Measurements from ENCODE around the gene ZNF580. TPM values are rescaled to one million over a fixed set of nuclear protein-coding genes. Genes with fewer than 3 reads are reported as not detected.
A peak's percentile ranks its signal among the peaks of the same experiment; 100 is the strongest.

ZNF580 gene
- total and polyA plus RNA-seq, 2 of the 8 experiments (the other 6 are each of a cell fraction or from before 2014, with no cell fraction given): 12.0 to 24.6 TPM

DNA sequence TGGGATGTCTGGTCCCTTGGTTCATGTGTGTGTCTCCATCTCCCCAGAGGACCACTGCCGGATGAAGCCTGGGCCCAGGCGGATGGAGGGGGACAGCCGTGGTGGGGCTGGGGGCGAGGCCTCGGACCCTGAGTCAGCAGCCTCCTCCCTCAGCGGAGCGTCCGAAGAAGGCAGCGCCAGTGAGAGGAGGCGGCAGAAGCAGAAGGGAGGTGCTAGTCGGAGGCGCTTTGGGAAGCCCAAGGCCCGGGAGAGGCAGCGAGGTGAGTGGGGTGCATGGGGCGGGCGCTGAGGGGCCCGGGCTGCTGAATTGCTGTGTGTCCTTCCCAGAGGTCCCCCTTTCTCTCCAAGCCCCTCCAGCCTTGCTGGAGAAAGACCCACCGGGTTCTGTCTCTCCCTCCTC, 10.4 kb downstream of the ZNF580 start:
- Histone ChIP-seq H3K18ac (ENCODE audit: extremely low read depth, low read length) (no peak overlapping the region), H3K79me1 (ENCODE audit: low read depth, low read length) (peaks cover 2% of the 10 kb centered on the region; the same call in 1 of the 2 replicates), H3K9ac (replicated peaks in 1 of 4; ENCODE audit: extremely low read depth in 1 of 4, low read depth in 3 of 4, low read length in 3 of 4) (no peak overlapping the region), H2AFZ (ENCODE audit: low read length) (no peak overlapping the region), H3K36me3 (ENCODE audit: control insufficient read depth in 2 of 4, insufficient read depth in 4 of 4, low read length in 3 of 4) (0 out of 8 replicates have a peak, but pooled peaks cover 0 to 3% (median 0%) of the 10 kb centered on the region in 4 experiments), H3K4ac (replicated peaks; ENCODE audit: insufficient read length, low read depth, low read length) (no peak overlapping the region), H3K4me3 (ENCODE audit: extremely low read depth in 1 of 4, insufficient read depth in 2 of 4, low read depth in 3 of 4, low read length in 4 of 4) (no peak overlapping the region), H2BK120ac (replicated peaks; ENCODE audit: low read depth, low read length) (no peak overlapping the region), H4K5ac (ENCODE audit: insufficient read length, low read depth, low read length) (no peak overlapping the region), H3K4me2 (ENCODE audit: insufficient read depth in 1 of 2, low read depth in 2 of 2, low read length in 2 of 2) (no peak overlapping the region; a peak in 1 of 4 replicates), H3K4me1 (replicated peaks in 1 of 4; ENCODE audit: control insufficient read depth in 3 of 4, insufficient read depth in 4 of 4, low read length in 3 of 4) (peaks cover 0 to 8% (median 3%) of the 10 kb centered on the region in 4 experiments; a peak in 5 of 7 replicates), H4K8ac (ENCODE audit: extremely low read depth, insufficient read depth, low read length) (peak overlapping the region; percentile 35; the same call in 1 of the 2 replicates), H3K27ac (ENCODE audit: low read depth, low read length) (no peak overlapping the region), H2BK15ac (ENCODE audit: low read length) (no peak overlapping the region), H2BK12ac (ENCODE audit: low read depth, low read length) (no peak overlapping the region), H2AK5ac (ENCODE audit: low read depth, low read length) (no peak overlapping the region), H2BK20ac (ENCODE audit: low read length) (no peak overlapping the region), H4K20me1 (replicated peaks in 1 of 2; ENCODE audit: control insufficient read depth in 1 of 2, insufficient read depth in 2 of 2, low read length in 2 of 2) (no peaks in the 10 kb centered on the region), H3K56ac (replicated peaks; ENCODE audit: insufficient read length, low read depth, low read length) (no peak overlapping the region), H3K79me2 (ENCODE audit: control insufficient read depth in 1 of 2, insufficient read depth in 2 of 2, low read length in 2 of 2) (peaks cover 7 to 9% of the 10 kb centered on the region in 2 experiments), H4K91ac (replicated peaks; ENCODE audit: insufficient read length, low read length) (no peak overlapping the region), H3K23me2 (ENCODE audit: low read depth, low read length) (peaks cover 15% of the 10 kb centered on the region), H3K14ac (ENCODE audit: insufficient read length) (no peak overlapping the region), H3K23ac (ENCODE audit: insufficient read length) (no peak overlapping the region), H2BK5ac (ENCODE audit: low read depth, low read length) (no peak overlapping the region), H3K27me3 (replicated peaks in 1 of 4; ENCODE audit: control insufficient read depth in 3 of 4, extremely low read depth in 1 of 4, insufficient read depth in 3 of 4, low read length in 3 of 4) (no peaks in the 10 kb centered on the region), H3K9me3 (ENCODE audit: insufficient read depth in 2 of 2, low read depth in 1 of 2, low read length in 1 of 2) (no peaks in the 10 kb centered on the region)
- POLR2A ChIA-PET (ENCODE audit: partially characterized antibody): interaction anchor here (2.5 kb wide), 1 partner anchor 9 kb away, joined by 11 read pairs; no protein-coding TSS in a partner anchor
- DNase-seq (ENCODE audit: low read depth in 1 of 2, low spot score in 2 of 2) (no peak), FAIRE-seq (no peak)
- CTCF ChIA-PET (ENCODE audit: partially characterized antibody): no interaction called here
- 82% methylated on average over 9 of the region's 18 CpGs; no CpG with 5 or more reads in 1 of the 2 experiments for WGBS, 2 experiments (ENCODE audit: extremely low coverage in 1 of 2, insufficient coverage in 1 of 2, insufficient read length in 1 of 2, insufficient replicate concordance in 2 of 2, low coverage in 1 of 2, low lambda C conversion rate in 2 of 2, missing lambda C conversion rate in 1 of 2)
- TF ChIP-seq TBP (IDR thresholded peaks at IDR 0.05; ENCODE audit: low read depth, low read length): no peak
- TF ChIP-seq SUZ12 (IDR thresholded peaks at IDR 0.05; ENCODE audit: low read length): no peak

All from H1 (cell line).